Dendritic cell treated with granulocyte-macrophage colony-stimulating factor and Interleukin-4, amounts not matched to agents 40 ng/mL and 50 ng/mL, for 4 days (primary cell): ENCODE measurements around the gene EEF1AKMT3.

Source experiments
- H3K27ac Mint-ChIP-seq: one replicate; pipeline ENCODE4 v1.8.0; 2022; ENCODE audit warnings: mild to moderate bottlenecking, mixed read lengths
- H3K27me3 Mint-ChIP-seq: one replicate; pipeline ENCODE4 v1.8.0; 2022; ENCODE audit warnings: mild to moderate bottlenecking, mixed read lengths
- H3K36me3 Mint-ChIP-seq: one replicate; pipeline ENCODE4 v1.8.0; 2022; ENCODE audit warnings: low read depth, mixed read lengths
- H3K4me1 Mint-ChIP-seq: one replicate; pipeline ENCODE4 v1.8.0; 2022; ENCODE audit warnings: low read depth, mixed read lengths
- H3K4me3 Mint-ChIP-seq: one replicate; pipeline ENCODE4 v1.8.0; 2022; ENCODE audit warnings: mild to moderate bottlenecking, moderate library complexity, mixed read lengths
- H3K9me3 Mint-ChIP-seq: one replicate; pipeline ENCODE4 v1.8.0; 2022; ENCODE audit warnings: mixed read lengths
- intact Hi-C: fragments of 100-400 bp; cut with micrococcal nuclease; formaldehyde crosslinking; loops from one replicate; pipeline ENCODE4 v1.15.0; 2022

The EEF1AKMT3 gene

GRCh38 chr12:57739914-57740538 lies 32.4 kb upstream of the EEF1AKMT3 start:
- H3K4me1 Mint-ChIP-seq: peaks cover 43% of the 10 kb centered on the region
- intact Hi-C loops: loop anchor here (5.0 kb wide), 1 partner anchor 158 kb away; no protein-coding TSS in a partner anchor

GRCh38 chr12:57740656-57741412 lies 31.6 kb upstream of the EEF1AKMT3 start:
- Mint-ChIP-seq H3K9me3 (no peaks in the 10 kb centered on the region), H3K27me3 (no peaks in the 10 kb centered on the region), H3K4me1 (peaks cover 49% of the 10 kb centered on the region), H3K4me3 (peak overlapping the region; percentile 85), H3K36me3 (peaks cover 25% of the 10 kb centered on the region), H3K27ac (peak overlapping the region; percentile 84)
- intact Hi-C loops: loop anchor here (5.0 kb wide), 1 partner anchor 159 kb away; no protein-coding TSS in a partner anchor

More at GRCh38 chr12:57739914-57740538, 32.4 kb upstream of the EEF1AKMT3 start:
- Mint-ChIP-seq H3K27me3 (no peaks in the 10 kb centered on the region), H3K4me3 (peak overlapping the region; percentile 10), H3K27ac (no peak overlapping the region), H3K9me3 (no peaks in the 10 kb centered on the region), H3K36me3 (peaks cover 24% of the 10 kb centered on the region)

DNA sequence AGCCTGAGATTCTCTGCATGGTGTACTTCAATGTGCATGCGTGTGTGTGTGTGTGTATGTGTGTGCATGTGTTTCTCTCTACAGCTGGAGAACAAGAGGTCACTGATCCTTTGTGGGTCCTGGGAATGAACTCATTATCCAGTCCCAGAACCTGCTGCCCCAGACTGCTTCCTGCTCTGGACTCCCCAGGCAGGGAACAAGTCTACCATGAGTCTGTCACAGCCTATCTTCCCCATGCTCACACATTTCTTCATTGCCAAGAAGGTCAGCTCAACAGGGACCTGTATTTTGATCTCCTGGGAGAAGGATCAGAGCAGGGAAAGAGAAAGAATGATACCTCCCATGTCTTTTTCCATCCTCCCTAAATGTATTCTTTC lies 31.0 kb upstream of the EEF1AKMT3 start:
- Mint-ChIP-seq H3K36me3 (peaks cover 26% of the 10 kb centered on the region), H3K27ac (peak overlapping the region; percentile 84), H3K4me1 (peaks cover 55% of the 10 kb centered on the region), H3K27me3 (no peaks in the 10 kb centered on the region), H3K9me3 (no peaks in the 10 kb centered on the region), H3K4me3 (peak overlapping the region; percentile 85)
- intact Hi-C loops: loop anchor here (5.0 kb wide), 1 partner anchor 159 kb away; no protein-coding TSS in a partner anchor

DNA sequence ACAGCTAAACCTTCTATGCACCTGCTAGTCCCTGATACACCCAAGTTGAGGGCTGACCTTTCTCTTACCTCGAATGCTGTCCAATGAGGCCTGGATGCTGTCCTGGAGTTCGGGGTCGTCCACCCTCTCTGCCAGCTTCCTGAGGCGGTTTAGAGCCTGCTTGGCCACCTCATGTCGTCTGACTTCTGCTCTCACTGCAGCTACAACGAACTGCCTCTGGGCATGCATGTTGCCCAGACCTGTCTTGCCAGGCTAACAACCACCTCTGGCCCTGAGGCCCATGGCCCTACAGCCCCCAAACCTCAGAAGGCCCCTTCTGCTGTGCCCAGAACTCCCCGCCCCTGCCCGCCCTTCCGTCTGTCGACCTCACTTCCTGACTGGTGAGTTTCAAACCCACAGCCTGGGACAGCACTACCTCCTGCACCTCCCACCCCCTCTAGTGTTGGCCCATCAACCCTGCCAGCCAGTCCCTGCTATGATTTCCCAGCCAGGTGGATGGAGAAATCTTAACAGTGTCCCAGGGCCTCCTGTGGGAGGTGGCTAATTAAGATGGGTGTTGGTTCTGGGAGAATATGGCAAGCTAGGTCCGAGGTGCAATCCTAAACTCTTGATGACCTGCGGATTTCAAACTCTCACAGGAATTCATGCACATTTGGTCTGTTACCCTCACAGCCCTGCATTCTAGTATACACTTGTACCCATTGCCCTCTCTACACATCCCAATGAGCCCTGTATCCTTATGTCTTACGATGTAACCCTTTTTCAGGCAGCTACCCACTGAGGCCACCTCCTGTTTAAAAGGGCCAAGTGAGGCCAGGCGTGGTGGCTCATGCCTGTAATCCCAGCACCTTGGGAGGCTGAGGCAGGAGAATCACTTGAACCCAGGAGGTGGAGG lies 30.3 kb upstream of the EEF1AKMT3 start:
- intact Hi-C loops: loop anchor here (5.0 kb wide), 1 partner anchor 160 kb away; no protein-coding TSS in a partner anchor
- H3K27ac Mint-ChIP-seq: peak overlapping the region; percentile 84

GRCh38 chr12:57743769-57744168 lies 28.6 kb upstream of the EEF1AKMT3 start:
- Mint-ChIP-seq H3K27ac (peak overlapping the region; percentile 99), H3K4me3 (peak overlapping the region; percentile 96), H3K27me3 (no peaks in the 10 kb centered on the region), H3K4me1 (peaks cover 65% of the 10 kb centered on the region), H3K9me3 (no peaks in the 10 kb centered on the region), H3K36me3 (peaks cover 40% of the 10 kb centered on the region)
- intact Hi-C loops: loop anchor here (5.0 kb wide), 1 partner anchor 161 kb away; no protein-coding TSS in a partner anchor

More for the DNA sequence above, 30.3 kb upstream of the EEF1AKMT3 start:
- Mint-ChIP-seq H3K27me3 (no peaks in the 10 kb centered on the region), H3K36me3 (peaks cover 26% of the 10 kb centered on the region), H3K4me1 (peaks cover 62% of the 10 kb centered on the region), H3K9me3 (no peaks in the 10 kb centered on the region), H3K4me3 (peak overlapping the region; percentile 85)

DNA sequence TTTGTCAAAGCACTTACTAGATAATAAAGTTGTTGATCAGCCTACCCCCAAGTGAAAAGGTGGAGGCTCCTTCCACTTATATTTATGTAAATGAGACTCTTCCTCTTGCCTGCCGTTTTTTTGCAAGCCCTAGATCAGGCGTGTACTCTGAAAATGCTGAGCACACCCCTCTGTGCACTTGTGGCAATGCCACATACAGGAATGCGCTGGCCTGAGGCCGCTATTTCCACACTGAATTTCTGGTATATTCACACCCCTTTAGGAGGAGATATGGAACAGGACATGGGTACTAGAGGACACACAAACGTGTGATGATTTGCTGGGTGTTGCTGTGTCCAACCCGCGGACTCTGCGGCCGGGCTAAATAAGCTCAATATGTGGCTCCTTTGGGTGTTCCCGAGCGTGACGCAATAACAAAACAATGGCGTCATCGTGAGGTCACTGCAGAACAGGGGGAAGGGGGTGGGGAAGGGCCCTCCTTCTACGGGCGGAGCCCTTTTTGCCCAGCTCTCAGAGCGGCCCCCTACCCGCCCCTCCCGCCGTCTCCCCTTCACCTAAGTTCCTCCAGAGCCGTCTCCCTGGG lies 28.1 kb upstream of the EEF1AKMT3 start:
- peaks cover 45% of the 10 kb centered on the region for H3K36me3 Mint-ChIP-seq
- H3K27me3 Mint-ChIP-seq: no peaks in the 10 kb centered on the region
- no peaks in the 10 kb centered on the region for H3K9me3 Mint-ChIP-seq
- H3K4me1 Mint-ChIP-seq: peaks cover 66% of the 10 kb centered on the region
- intact Hi-C loops: loop anchor here (5.0 kb wide), 1 partner anchor 162 kb away; no protein-coding TSS in a partner anchor
- H3K27ac Mint-ChIP-seq: peak overlapping the region; percentile 99
- H3K4me3 Mint-ChIP-seq: peak overlapping the region; percentile 96

DNA sequence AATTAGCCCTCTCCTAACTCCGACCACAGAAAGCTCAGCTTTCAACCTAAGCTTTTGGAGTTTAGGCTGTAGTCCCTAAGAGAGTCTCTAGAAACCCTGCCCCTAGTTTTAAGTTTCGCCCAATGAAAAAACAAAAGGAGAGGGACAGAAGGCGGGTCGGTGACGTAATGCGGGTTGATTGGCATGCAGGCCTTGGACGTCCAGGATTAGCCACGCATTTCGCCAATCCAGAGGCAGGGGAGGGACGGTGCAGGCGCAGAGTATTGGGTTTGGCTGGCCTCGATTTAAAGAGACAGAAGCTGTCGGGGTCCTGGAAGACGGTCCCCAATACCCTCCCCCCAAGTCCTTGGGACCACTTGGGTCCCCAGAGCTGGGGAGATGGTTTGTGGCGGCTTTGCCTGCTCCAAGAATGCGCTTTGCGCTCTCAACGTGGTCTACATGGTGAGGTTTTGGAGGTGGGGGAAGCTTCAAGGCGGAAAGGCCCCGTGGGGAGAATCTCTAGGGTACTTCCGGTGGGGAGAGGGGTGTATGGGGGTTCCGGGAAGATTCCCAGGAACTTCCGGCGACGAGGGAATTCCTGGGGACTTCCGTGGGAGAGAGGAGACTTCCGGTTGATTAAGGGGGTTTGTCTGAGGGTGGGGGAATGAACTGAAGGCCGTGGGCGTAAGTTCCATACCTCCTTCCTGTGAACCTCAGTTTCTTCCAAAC lies 27.5 kb upstream of the EEF1AKMT3 start, which contains the start of gene TSPAN31:
Gene TSPAN31, plus strand, starts transcription at position 263 of the 708 bp plus-strand sequence. Its CDS starts 116 bp downstream, at position 379.
- Mint-ChIP-seq H3K9me3 (no peaks in the 10 kb centered on the region), H3K27me3 (no peaks in the 10 kb centered on the region), H3K36me3 (peaks cover 51% of the 10 kb centered on the region), H3K27ac (peak within 1 kb of the TSS; percentile 99), H3K4me1 (peaks cover 60% of the 10 kb centered on the region), H3K4me3 (peak within 1 kb of the TSS; percentile 96)
- intact Hi-C loops: loop anchor here (5.0 kb wide), 1 partner anchor 163 kb away; no protein-coding TSS in a partner anchor

DNA sequence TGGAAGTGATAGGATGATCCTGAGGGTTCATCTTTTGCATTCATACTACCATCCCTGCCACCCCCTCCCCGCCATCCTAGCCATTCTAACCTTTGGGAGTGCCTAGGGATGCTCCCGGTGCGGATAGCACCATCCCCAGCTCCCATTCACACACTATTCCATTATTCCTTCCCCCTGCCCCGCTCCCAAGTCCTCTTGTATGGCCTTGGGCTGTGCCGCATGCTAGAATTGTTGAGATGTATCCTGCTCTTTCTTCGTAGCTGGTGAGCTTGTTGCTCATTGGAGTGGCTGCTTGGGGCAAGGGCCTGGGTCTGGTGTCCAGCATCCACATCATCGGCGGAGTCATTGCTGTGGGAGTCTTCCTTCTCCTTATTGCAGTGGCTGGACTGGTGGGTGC lies 26.9 kb upstream of the EEF1AKMT3 start:
- no peaks in the 10 kb centered on the region for H3K9me3 Mint-ChIP-seq
- intact Hi-C loops: no loop called here
- H3K27ac Mint-ChIP-seq: peak overlapping the region; percentile 99
- peaks cover 60% of the 10 kb centered on the region for H3K4me1 Mint-ChIP-seq
- peak overlapping the region; percentile 96 for H3K4me3 Mint-ChIP-seq
- peaks cover 56% of the 10 kb centered on the region for H3K36me3 Mint-ChIP-seq
- no peaks in the 10 kb centered on the region for H3K27me3 Mint-ChIP-seq

- intact Hi-C loops: no loop called here
- Mint-ChIP-seq H3K4me3 (peak overlapping the region; percentile 96), H3K9me3 (no peaks in the 10 kb centered on the region), H3K27ac (peak overlapping the region; percentile 99), H3K36me3 (peaks cover 61% of the 10 kb centered on the region), H3K27me3 (no peaks in the 10 kb centered on the region), H3K4me1 (peaks cover 60% of the 10 kb centered on the region)
Measured at GRCh38 chr12:57746025-57746424, 26.4 kb upstream of the EEF1AKMT3 start.

DNA sequence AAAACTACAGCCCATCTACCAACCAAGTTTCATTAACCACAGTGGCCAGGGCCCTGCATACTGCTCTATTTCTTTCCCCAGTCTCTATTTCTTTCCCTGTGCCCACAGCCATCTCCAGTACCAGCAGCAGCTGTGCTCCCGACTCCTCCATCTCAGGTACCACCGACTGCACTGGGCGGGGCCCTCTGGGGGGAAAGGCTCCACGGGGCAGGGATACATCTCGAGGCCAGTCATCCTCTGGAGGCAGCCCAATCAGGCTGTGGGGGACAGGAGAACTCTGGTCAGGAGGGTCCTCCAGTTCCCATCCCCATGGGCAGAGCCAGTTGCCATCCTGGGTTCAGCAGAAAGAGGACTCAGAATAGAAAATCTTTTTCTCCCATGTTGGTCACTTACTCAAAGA lies 23.4 kb upstream of the EEF1AKMT3 start:
- H3K4me1 Mint-ChIP-seq: peaks cover 68% of the 10 kb centered on the region
- H3K36me3 Mint-ChIP-seq: peaks cover 73% of the 10 kb centered on the region
- H3K27ac Mint-ChIP-seq: no peak overlapping the region
- H3K4me3 Mint-ChIP-seq: no peak overlapping the region
- H3K9me3 Mint-ChIP-seq: no peaks in the 10 kb centered on the region
- intact Hi-C loops: no loop called here
- no peaks in the 10 kb centered on the region for H3K27me3 Mint-ChIP-seq

- Mint-ChIP-seq H3K9me3 (no peaks in the 10 kb centered on the region), H3K36me3 (peaks cover 62% of the 10 kb centered on the region), H3K27ac (peak overlapping the region; percentile 83), H3K27me3 (peaks cover 7% of the 10 kb centered on the region), H3K4me1 (peaks cover 66% of the 10 kb centered on the region), H3K4me3 (peak overlapping the region; percentile 81)
- intact Hi-C loops: loop anchor here (5.0 kb wide), 1 partner anchor 203 kb away; the partner anchor contains the start of gene DCTN2
Measured at GRCh38 chr12:57750561-57751431, 21.6 kb upstream of the EEF1AKMT3 start.

DNA sequence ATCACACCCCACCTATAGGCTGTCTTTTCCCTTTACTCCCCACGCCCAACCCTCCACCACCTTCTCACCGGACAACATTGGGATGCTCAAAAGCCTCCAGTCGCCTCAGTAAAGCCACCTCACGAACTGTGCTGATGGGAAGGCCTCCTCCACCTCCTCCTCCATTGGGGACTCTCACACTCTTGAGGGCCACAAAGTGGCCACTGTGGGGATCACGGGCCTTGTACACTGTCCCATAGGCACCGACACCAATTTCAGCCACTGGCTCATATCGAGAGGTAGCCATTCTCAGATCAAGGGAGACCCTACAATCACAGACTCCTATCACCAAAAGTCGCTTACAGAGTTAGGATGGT lies 21.0 kb upstream of the EEF1AKMT3 start:
- Mint-ChIP-seq H3K27ac (peak overlapping the region; percentile 83), H3K4me3 (peak overlapping the region; percentile 81), H3K9me3 (no peaks in the 10 kb centered on the region), H3K27me3 (peaks cover 7% of the 10 kb centered on the region), H3K4me1 (peaks cover 64% of the 10 kb centered on the region), H3K36me3 (peaks cover 56% of the 10 kb centered on the region)
- intact Hi-C loops: loop anchor here (5.0 kb wide), 1 partner anchor 204 kb away; the partner anchor contains the start of gene DCTN2
